BJ (cell line): ENCODE measurements around the gene ATP6V1F. TPM values are rescaled to one million over a fixed set of nuclear protein-coding genes. Genes with fewer than 3 reads are reported as not detected.

Experiments
- CTCF ChIA-PET: fragments of 350-600 bp; formaldehyde crosslinking; extraction: SDS; loops from one replicate; lab custom pipeline; 2021; ENCODE audit warnings: antibody characterized with exemption, inconsistent platforms; lab: Yijun Ruan, JAX
- POLR2A ChIA-PET: fragments of 300-600 bp; sonication (Branson Sonifier 250); formaldehyde crosslinking; extraction: SDS; loops from one replicate; lab custom pipeline; 2021; ENCODE audit warnings: antibody characterized with exemption; lab: Charles Lee
- DNase-seq: peaks from one replicate; pipeline ENCODE4 v3.0.0-alpha.2; 2011; ENCODE audit warnings: low read depth
- H3K27me3 ChIP-seq: 2 replicates; pipeline ENCODE4 v1.6.0; 2011; ENCODE audit warnings: low read length; ENCODE audit not compliant: control insufficient read depth, insufficient read depth
- H3K36me3 ChIP-seq: 2 replicates; pipeline ENCODE4 v1.5.1; 2011; ENCODE audit warnings: low read length; ENCODE audit not compliant: control insufficient read depth, insufficient read depth
- H3K4me3 ChIP-seq: 2 replicates; pipeline ENCODE4 v1.5.1; 2011; ENCODE audit warnings: low read depth, mild to moderate bottlenecking, control low read depth, low read length
- CTCF ChIP-seq: IDR thresholded peaks from 2 replicates; pipeline ENCODE4 v1.5.1; 2011; ENCODE audit warnings: low read depth, mild to moderate bottlenecking, control low read depth, inconsistent platforms, low read length, moderate library complexity; ENCODE audit not compliant: insufficient read depth
- polyA plus RNA-seq: library from polyadenylated mRNA; depleted of rRNA; stranded (reverse); fragments of >200 nt; gene quantifications from 2 replicates; pipeline ENCODE4 v1.2.3, GENCODE V29; 2011

ATP6V1F gene
- polyA plus RNA-seq, 1 experiment = 198 TPM

DNA sequence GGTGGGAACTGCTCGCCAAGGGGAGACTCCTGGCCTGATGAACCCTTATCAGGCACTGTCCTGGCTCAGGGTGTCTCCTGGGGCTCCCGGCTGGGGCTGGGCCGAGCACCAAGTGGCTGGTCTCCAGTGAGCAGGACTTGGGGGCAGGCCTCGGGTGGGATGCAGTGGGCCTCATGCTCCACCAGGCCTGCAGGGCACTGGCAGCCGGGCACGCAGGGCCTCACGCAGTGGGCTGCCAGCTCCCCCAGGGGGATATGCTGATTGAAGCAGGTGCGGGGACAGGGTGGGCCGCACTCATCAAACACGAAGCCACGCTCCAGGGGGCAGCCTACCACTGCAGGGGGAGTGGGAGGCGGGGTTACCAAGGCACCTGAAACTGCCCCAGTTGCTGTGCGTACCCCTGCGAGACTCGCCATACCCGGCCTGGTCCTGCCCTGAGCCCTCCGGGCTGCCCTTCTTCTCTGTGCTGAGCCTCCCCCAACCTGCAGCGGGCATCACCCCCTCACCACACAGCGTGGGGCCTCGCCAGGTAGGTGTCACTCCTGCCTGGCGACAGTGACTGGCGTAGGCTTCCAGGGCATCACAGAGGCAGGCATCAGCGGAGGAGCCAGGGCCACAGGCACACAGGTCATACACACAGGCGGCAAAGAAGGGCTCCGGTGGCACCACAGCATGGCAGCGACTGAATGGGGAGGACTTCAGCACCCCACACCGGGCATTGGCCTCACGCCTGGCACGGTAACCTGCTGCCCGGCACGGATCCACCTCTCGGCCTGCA is 14.5 kb downstream of the ATP6V1F start:
- POLR2A ChIA-PET = no interaction called here
- Histone ChIP-seq H3K27me3 (0 out of 2 replicates have a peak, but pooled peaks cover 1% of the 10 kb centered on the region), H3K4me3 (no peak overlapping the region), H3K36me3 (no peaks in the 10 kb centered on the region)
- DNase-seq = no peak
- no peak for TF ChIP-seq CTCF
- CTCF ChIA-PET = interaction anchor here (1.2 kb wide), 1 partner anchor 14 kb away, joined by 7 read pairs; the partner anchor contains the start of gene ATP6V1F

DNA sequence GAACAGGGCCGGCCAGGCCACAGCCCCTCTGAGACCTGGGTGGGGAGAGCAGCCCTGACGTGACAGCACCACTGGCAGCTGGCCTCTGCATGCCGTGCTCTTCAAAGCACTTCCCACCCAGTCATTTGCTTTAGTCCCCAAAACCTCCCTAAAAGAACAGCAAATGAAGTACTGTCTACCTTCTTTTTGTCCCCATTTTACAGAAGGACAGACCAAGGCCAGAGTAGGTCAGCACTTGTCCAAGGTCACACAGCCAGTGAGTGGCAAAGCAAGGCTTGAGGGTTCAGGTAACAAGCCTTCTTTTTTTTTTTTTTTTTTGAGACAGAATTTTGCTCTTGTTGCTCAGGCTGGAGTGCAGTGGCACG is 15.1 kb downstream of the ATP6V1F start:
- Histone ChIP-seq H3K4me3 (no peak overlapping the region), H3K27me3 (0 out of 2 replicates have a peak, but pooled peaks cover 1% of the 10 kb centered on the region), H3K36me3 (no peaks in the 10 kb centered on the region)
- ChIA-PET POLR2A (no interaction called here), CTCF (interaction anchor here (1.2 kb wide), 1 partner anchor 15 kb away, joined by 7 read pairs; the partner anchor contains the start of gene ATP6V1F)
- DNase-seq = no peak
- no peak for TF ChIP-seq CTCF

DNA sequence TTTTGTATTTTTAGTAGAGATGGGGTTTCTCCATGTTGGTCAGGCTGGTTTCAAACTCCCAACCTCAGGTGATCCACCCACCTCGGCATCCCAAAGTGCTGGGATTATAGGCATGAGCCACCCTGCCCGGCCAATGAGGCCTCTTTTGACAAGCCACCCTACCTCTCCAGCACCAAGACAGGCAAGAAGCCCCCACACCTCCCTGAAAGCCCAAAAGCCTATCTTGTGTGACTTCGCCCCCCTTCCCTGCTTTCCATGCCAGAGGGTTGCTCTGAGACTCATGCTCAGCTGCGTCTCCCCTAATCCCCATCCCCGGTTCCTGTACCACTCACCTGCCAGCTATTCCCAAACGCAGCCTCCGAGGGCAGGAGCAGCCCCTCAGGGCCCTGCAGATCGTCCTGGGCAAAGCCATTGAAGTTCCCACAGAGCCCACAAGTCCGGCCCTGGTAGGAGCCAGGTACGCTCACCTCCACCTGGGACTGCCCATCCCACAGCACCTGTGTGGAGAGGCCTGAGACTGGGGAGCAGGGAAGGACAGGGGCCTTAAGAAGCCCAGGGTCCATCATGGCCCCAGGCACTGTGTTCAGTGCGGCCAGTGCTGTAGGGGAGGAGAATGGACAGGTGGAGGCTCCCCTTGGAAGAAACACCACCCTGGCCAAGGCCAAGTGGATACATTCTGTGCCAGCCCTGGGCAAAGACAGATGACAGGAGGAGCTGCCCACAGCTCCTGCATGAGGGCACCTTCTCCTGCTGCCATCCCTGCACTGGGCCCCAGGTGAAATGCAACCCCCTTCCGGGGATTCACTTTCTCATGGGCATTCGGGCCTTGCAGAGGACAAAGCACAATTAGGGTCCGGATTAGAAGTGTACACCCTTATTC is 15.8 kb downstream of the ATP6V1F start:
- Histone ChIP-seq H3K36me3 (no peaks in the 10 kb centered on the region), H3K4me3 (no peak overlapping the region), H3K27me3 (no peaks in the 10 kb centered on the region)
- DNase-seq = no peak
- ChIA-PET CTCF (interaction anchor here (0.6 to 8.5 kb wide), 11 partner anchors 15 to 543 kb away, joined by 3 to 86 read pairs (median 4); partner anchors contain the start of genes ATP6V1F and METTL2B), POLR2A (no interaction called here)
- no peak for TF ChIP-seq CTCF

GRCh38 chr7:128879461-128879938 is 16.8 kb downstream of the ATP6V1F start:
- TF ChIP-seq CTCF = no peak
- H3K27me3 ChIP-seq = no peaks in the 10 kb centered on the region
- ChIA-PET CTCF (interaction anchor here (0.9 to 8.5 kb wide), 18 partner anchors 9 to 544 kb away, joined by 3 to 86 read pairs (median 5); partner anchors contain the start of genes ATP6V1F and METTL2B), POLR2A (no interaction called here)
- no peak overlapping the region for H3K4me3 ChIP-seq
- no peak for DNase-seq
- no peaks in the 10 kb centered on the region for H3K36me3 ChIP-seq
